Endothelial cell of umbilical vein (primary cell): ENCODE measurements around the gene PARM1. TPM values are rescaled to one million over a fixed set of nuclear protein-coding genes. Genes with fewer than 3 reads are reported as not detected.

Experiments used
- BruUV-seq: library from RNA; stranded (reverse); fragments of 400-500 nt; replicated peaks from 2 replicates; lab custom pipeline; 2021; lab: Mats Ljungman, UMichigan
- CTCF ChIA-PET: fragments of 300-600, 350-600 bp; sonication (Branson Sonifier 250); formaldehyde crosslinking; loops from one replicate; lab custom pipeline; 2021; ENCODE audit warnings: antibody characterized with exemption, inconsistent platforms; lab: Charles Lee
- POLR2A ChIA-PET: fragments of 300-600, 350-600 bp; sonication (Branson Sonifier 250); formaldehyde crosslinking; loops from one replicate; lab custom pipeline; 2021; ENCODE audit warnings: antibody characterized with exemption, inconsistent platforms; lab: Charles Lee
- DNase-seq: peaks from one replicate; pipeline ENCODE4 v3.0.0-alpha.2; 2011; ENCODE audit warnings: low read depth, low spot score
- FAIRE-seq: peaks from 2 replicates; lab custom pipeline; 2011; peaks lifted over from hg19 to GRCh38; lab: Jason Lieb, UNC
- H2AFZ ChIP-seq: 2 replicates; pipeline ENCODE4 v1.6.0; 2012; ENCODE audit warnings: low read depth, low read length, control low read depth, inconsistent platforms
- H3K27ac ChIP-seq: 2 replicates; pipeline ENCODE4 v1.5.1; 2011; ENCODE audit warnings: low read depth, mild to moderate bottlenecking, control low read depth, low read length, moderate library complexity; ENCODE audit not compliant: insufficient read depth
- H3K27me3 ChIP-seq, 2 experiments: 2 replicates each; pipeline versions ENCODE4 v1.6.0 to v1.6.1; 2011; ENCODE audit warnings: low read length in 2 of 2, mixed read lengths in 1 of 2; ENCODE audit not compliant: control insufficient read depth in 2 of 2, insufficient read depth in 2 of 2
- H3K36me3 ChIP-seq, 2 experiments: 2 replicates in 1 of 2; 3 replicates in 1 of 2; pipeline ENCODE4 v1.5.1; 2011; ENCODE audit warnings: low read length in 2 of 2, mild to moderate bottlenecking in 1 of 2, moderate library complexity in 1 of 2; ENCODE audit not compliant: control insufficient read depth in 2 of 2, insufficient read depth in 2 of 2; ENCODE audit errors: extremely low read depth in 1 of 2
- H3K4me1 ChIP-seq: 3 replicates; pipeline ENCODE4 v1.5.1; 2011; ENCODE audit warnings: mild to moderate bottlenecking, low read length; ENCODE audit not compliant: control insufficient read depth, insufficient read depth; ENCODE audit errors: extremely low read depth
- H3K4me2 ChIP-seq: 2 replicates; pipeline ENCODE4 v1.6.1; 2011; ENCODE audit warnings: low read length, control low read depth, mixed read lengths; ENCODE audit not compliant: insufficient read depth
- H3K4me3 ChIP-seq, 3 experiments: fragments of 200-600 bp in 1 of 3; sonication (generic), shearing (Covaris generic) in 1 of 3; replicated peaks in 1 of 3; 2 replicates each; pipeline ENCODE4 v1.5.1; 2011 to 2016; ENCODE audit warnings: control low read depth in 3 of 3, low read length in 3 of 3, mild to moderate bottlenecking in 2 of 3, inconsistent platforms in 1 of 3, low read depth in 1 of 3, moderate library complexity in 1 of 3; ENCODE audit not compliant: insufficient read depth in 1 of 3
- H3K79me2 ChIP-seq: 2 replicates; pipeline ENCODE4 v1.6.0; 2012; ENCODE audit warnings: low read length, inconsistent platforms; ENCODE audit not compliant: control insufficient read depth, insufficient read depth
- H3K9ac ChIP-seq: replicated peaks from 2 replicates; pipeline ENCODE3; 2011; ENCODE audit warnings: low read length, control low read depth; ENCODE audit not compliant: insufficient read depth; ENCODE audit errors: extremely low read depth
- H3K9me1 ChIP-seq: replicated peaks from 3 replicates; pipeline ENCODE4 v1.6.0; 2011; ENCODE audit warnings: mild to moderate bottlenecking, low read length; ENCODE audit not compliant: control insufficient read depth, insufficient read depth; ENCODE audit errors: extremely low read depth
- H3K9me3 ChIP-seq: replicated peaks from 2 replicates; pipeline ENCODE4 v1.5.1; 2012; ENCODE audit warnings: low read length, inconsistent platforms; ENCODE audit not compliant: control insufficient read depth, insufficient read depth
- H4K20me1 ChIP-seq: replicated peaks from 2 replicates; pipeline ENCODE3; 2011; ENCODE audit warnings: mild to moderate bottlenecking, low read length; ENCODE audit not compliant: control insufficient read depth, insufficient read depth; ENCODE audit errors: extremely low read depth
- EZH2 ChIP-seq: IDR thresholded peaks from 2 replicates; pipeline ENCODE4 v1.6.1; 2012; ENCODE audit warnings: borderline replicate concordance, low read depth, mild to moderate bottlenecking, moderate library complexity, low read length, inconsistent platforms; ENCODE audit not compliant: severe bottlenecking
- FOS ChIP-seq: IDR thresholded peaks from 2 replicates; pipeline ENCODE4 v1.6.1; 2011; ENCODE audit warnings: mild to moderate bottlenecking, low read length, moderate library complexity, borderline replicate concordance; ENCODE audit not compliant: insufficient read depth
- GATA2 ChIP-seq: IDR thresholded peaks from 2 replicates; pipeline ENCODE4 v1.7.0; 2011; ENCODE audit warnings: low read depth, mild to moderate bottlenecking, moderate library complexity, mixed read lengths, low read length; ENCODE audit not compliant: insufficient read length, insufficient read depth
- JUN ChIP-seq: IDR thresholded peaks from 2 replicates; pipeline ENCODE4 v1.6.1; 2011; ENCODE audit warnings: borderline replicate concordance, low read depth; ENCODE audit not compliant: insufficient read length, insufficient read depth
- MYC ChIP-seq: IDR thresholded peaks from one replicate; pipeline ENCODE4 v1.6.1; 2011; ENCODE audit warnings: mild to moderate bottlenecking, low read depth, low read length
- POLR2A ChIP-seq: IDR thresholded peaks from 2 replicates; pipeline ENCODE4 v1.6.1; 2012; ENCODE audit warnings: low read depth, mild to moderate bottlenecking, control low read depth, low read length
- POLR2AphosphoS5 ChIP-seq: IDR thresholded peaks from 2 replicates; pipeline ENCODE4 v1.6.1; 2012; ENCODE audit warnings: low read depth, mild to moderate bottlenecking, control low read depth, low read length, moderate library complexity; ENCODE audit not compliant: insufficient read depth
- dilution Hi-C: fragments of 300-500 bp; cut with MboI; formaldehyde crosslinking; loops from one replicate; pipeline ENCODE4 v1.15.0; 2019; ENCODE audit warnings: low sequenced_read_pairs; ENCODE audit not compliant: extremely low pct_ligation_motif_present
- intact Hi-C: fragments of 100-400 bp; cut with micrococcal nuclease; formaldehyde crosslinking; loops from one replicate; pipeline ENCODE4 v1.10.0; 2022
- polyA plus RNA-seq, 4 experiments: library from polyadenylated mRNA; depleted of rRNA in 3 of 4; stranded (reverse) in 3 of 4; unstranded in 1 of 4; fragments of >200 nt; gene quantifications; 2 replicates each; pipeline versions ENCODE4 v1.2.1 to v1.2.3, GENCODE V29; 2011 to 2012; ENCODE audit warnings: missing spikeins in 1 of 4
- total RNA-seq: library from RNA; stranded (reverse); gene quantifications from 2 replicates; pipeline ENCODE4 v1.2.3, GENCODE V29; 2021
- TF ChIP-seq, protein P1 (sequence below): IDR thresholded peaks from 2 replicates; pipeline ENCODE4 v1.6.1; 2011; ENCODE audit not compliant: insufficient read depth, insufficient read length
- TF ChIP-seq, protein P2 (sequence below), 2 donors: IDR thresholded peaks; 1 replicate in 1 of 2; 2 replicates in 1 of 2; pipeline ENCODE4 v1.5.1; 2011; ENCODE audit warnings: low read length in 2 of 2, mild to moderate bottlenecking in 2 of 2, moderate library complexity in 2 of 2, control low read depth in 1 of 2, inconsistent platforms in 1 of 2, low read depth in 1 of 2; ENCODE audit not compliant: insufficient read depth in 1 of 2; ENCODE audit errors: extremely low read depth in 1 of 2

PARM1 gene
- total and polyA plus RNA-seq, 2 donors (not counting 3 experiments of a cell fraction or from before 2014, with no cell fraction given) = 0.01 TPM; not detected in 1

DNA sequence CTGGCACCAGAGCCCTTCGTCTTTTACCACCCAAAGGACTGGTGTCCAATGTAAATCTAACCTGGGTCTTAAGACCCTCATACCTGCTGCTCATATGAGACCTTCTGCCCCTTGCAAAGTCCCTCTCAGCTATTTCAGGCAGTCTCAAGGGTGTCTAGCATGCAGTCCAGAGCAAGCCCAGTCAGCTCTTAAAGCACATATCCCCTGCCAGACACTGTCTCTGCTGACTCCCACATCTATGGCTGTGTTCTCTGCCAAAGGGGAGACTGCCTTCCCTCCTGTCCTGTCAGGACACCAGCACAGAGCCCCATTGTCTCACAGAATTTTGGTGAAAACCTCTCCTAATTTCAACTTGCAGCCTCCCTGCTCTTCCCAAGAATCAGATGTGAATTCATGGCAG is 118.5 kb downstream of the PARM1 start:
- Histone ChIP-seq H3K4me3 (no peak overlapping the region), H3K9me3 (no peaks in the 10 kb centered on the region), H3K27ac (no peak overlapping the region), H3K9me1 (no peaks in the 10 kb centered on the region), H3K4me2 (no peak overlapping the region), H3K79me2 (no peaks in the 10 kb centered on the region), H3K36me3 (no peaks in the 10 kb centered on the region), H3K9ac (no peak overlapping the region), H2AFZ (no peak overlapping the region), H3K4me1 (no peaks in the 10 kb centered on the region), H4K20me1 (no peaks in the 10 kb centered on the region), H3K27me3 (no peaks in the 10 kb centered on the region)
- POLR2A ChIA-PET = no interaction called here
- dilution Hi-C loops = no loop called here
- no peak for FAIRE-seq
- intact Hi-C loops = no loop called here
- TF ChIP-seq FOS (no peak), POLR2AphosphoS5 (no peak), MYC (no peak), JUN (no peak), EZH2 (no peak)
- TF ChIP-seq, protein P1, sequence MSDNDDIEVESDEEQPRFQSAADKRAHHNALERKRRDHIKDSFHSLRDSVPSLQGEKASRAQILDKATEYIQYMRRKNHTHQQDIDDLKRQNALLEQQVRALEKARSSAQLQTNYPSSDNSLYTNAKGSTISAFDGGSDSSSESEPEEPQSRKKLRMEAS = no peak
- DNase-seq = no peak
- CTCF ChIA-PET = no interaction called here
- no TSS peak for BruUV-seq

DNA sequence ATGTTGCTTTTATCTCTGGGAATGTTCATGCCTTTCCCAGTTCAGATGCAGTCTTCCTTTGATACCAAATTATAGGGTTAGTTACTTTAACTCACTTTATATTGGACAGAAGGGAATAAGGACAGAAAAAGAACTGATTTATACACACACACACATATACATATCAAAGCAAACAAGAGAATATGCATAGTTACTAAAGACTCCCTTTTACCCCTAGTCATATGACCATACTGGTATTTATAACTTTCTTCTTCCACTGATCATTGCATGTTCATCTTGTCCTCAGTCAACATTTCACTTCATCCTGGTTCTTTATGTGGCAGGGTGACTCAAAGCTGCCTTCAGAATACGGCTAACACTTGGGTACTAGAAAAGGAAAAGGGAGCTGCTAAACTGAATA is 120.4 kb downstream of the PARM1 start:
- no peak overlapping the region for H3K27ac ChIP-seq
- H3K4me2 ChIP-seq = no peak overlapping the region
- no peaks in the 10 kb centered on the region for H3K4me1 ChIP-seq
- no peaks in the 10 kb centered on the region for H4K20me1 ChIP-seq
- no peaks in the 10 kb centered on the region for H3K79me2 ChIP-seq
- POLR2A ChIA-PET = no interaction called here
- no peak for TF ChIP-seq POLR2AphosphoS5
- TF ChIP-seq MYC = no peak
- no peak for TF ChIP-seq JUN
- no peak for TF ChIP-seq POLR2A
- TF ChIP-seq EZH2 = no peak
- no peak for TF ChIP-seq FOS
- TF ChIP-seq, protein P2, sequence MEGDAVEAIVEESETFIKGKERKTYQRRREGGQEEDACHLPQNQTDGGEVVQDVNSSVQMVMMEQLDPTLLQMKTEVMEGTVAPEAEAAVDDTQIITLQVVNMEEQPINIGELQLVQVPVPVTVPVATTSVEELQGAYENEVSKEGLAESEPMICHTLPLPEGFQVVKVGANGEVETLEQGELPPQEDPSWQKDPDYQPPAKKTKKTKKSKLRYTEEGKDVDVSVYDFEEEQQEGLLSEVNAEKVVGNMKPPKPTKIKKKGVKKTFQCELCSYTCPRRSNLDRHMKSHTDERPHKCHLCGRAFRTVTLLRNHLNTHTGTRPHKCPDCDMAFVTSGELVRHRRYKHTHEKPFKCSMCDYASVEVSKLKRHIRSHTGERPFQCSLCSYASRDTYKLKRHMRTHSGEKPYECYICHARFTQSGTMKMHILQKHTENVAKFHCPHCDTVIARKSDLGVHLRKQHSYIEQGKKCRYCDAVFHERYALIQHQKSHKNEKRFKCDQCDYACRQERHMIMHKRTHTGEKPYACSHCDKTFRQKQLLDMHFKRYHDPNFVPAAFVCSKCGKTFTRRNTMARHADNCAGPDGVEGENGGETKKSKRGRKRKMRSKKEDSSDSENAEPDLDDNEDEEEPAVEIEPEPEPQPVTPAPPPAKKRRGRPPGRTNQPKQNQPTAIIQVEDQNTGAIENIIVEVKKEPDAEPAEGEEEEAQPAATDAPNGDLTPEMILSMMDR (IDR thresholded peaks at IDR 0.05; ENCODE audit: extremely low read depth in 1 of 2, insufficient read depth in 1 of 2, low read depth in 1 of 2, low read length in 2 of 2) = no peak
- TF ChIP-seq GATA2 = no peak
- TF ChIP-seq, protein P1 = no peak
- no peaks in the 10 kb centered on the region for H3K9me3 ChIP-seq
- no peak for DNase-seq
- no peaks in the 10 kb centered on the region for H3K27me3 ChIP-seq
- dilution Hi-C loops = no loop called here
- intact Hi-C loops = no loop called here
- H3K9me1 ChIP-seq = no peaks in the 10 kb centered on the region
- no peak overlapping the region for H2AFZ ChIP-seq
- H3K36me3 ChIP-seq = no peaks in the 10 kb centered on the region
- H3K4me3 ChIP-seq = no peak overlapping the region
- no peak for FAIRE-seq
- no peak overlapping the region for H3K9ac ChIP-seq
- CTCF ChIA-PET = no interaction called here
- BruUV-seq = no TSS peak
